Endothelial cell of hepatic sinusoid (primary cell): ENCODE measurements around the gene MRFAP1L1.

ENCODE experiments used
- in situ Hi-C: cut with HindIII; loops from 2 replicates; pipeline ENCODE4 v1.10.0; 2017; ENCODE audit warnings: low sequenced_read_pairs

The MRFAP1L1 gene

GRCh38 chr4:6663596-6664393, 45.9 kb downstream of the MRFAP1L1 start:
- in situ Hi-C loops = loop anchor here (5.0 kb wide), 3 partner anchors 61 to 91 kb away; no protein-coding TSS in a partner anchor

- in situ Hi-C loops = loop anchor here (5.0 kb wide), 3 partner anchors 60 to 90 kb away; no protein-coding TSS in a partner anchor
These were observed 47.1 kb downstream of the MRFAP1L1 start for GRCh38 chr4:6662591-6662990.

GRCh38 chr4:6660430-6660829, 49.2 kb downstream of the MRFAP1L1 start:
- in situ Hi-C loops = loop anchor here (5.0 kb wide), 3 partner anchors 58 to 88 kb away; no protein-coding TSS in a partner anchor

- in situ Hi-C loops = loop anchor here (5.0 kb wide), 3 partner anchors 58 to 88 kb away; no protein-coding TSS in a partner anchor
These were observed 49.8 kb downstream of the MRFAP1L1 start for GRCh38 chr4:6659897-6660296.

- in situ Hi-C loops = no loop called here
These were observed 51.0 kb downstream of the MRFAP1L1 start for GRCh38 chr4:6658597-6659075.

- in situ Hi-C loops = no loop called here
These were observed 51.5 kb downstream of the MRFAP1L1 start for GRCh38 chr4:6658209-6658595.
